Activated CD8-positive, alpha-beta memory T cell treated with anti-CD3 and anti-CD28 coated beads, Interleukin-2, amount 50 U/mL, for 1 hour (primary cell): ENCODE measurements around the gene PLXNB2.
"Not testable (repeated sequence)": the region's sequence is repeated elsewhere in the genome, so short reads cannot be mapped to it uniquely, and the experiment has no call there.

Experiments
- DNase-seq: peaks from one replicate; pipeline ENCODE4 v3.0.0-alpha.2; 2020; ENCODE audit errors: extremely low read depth

Gene PLXNB2, protein sequence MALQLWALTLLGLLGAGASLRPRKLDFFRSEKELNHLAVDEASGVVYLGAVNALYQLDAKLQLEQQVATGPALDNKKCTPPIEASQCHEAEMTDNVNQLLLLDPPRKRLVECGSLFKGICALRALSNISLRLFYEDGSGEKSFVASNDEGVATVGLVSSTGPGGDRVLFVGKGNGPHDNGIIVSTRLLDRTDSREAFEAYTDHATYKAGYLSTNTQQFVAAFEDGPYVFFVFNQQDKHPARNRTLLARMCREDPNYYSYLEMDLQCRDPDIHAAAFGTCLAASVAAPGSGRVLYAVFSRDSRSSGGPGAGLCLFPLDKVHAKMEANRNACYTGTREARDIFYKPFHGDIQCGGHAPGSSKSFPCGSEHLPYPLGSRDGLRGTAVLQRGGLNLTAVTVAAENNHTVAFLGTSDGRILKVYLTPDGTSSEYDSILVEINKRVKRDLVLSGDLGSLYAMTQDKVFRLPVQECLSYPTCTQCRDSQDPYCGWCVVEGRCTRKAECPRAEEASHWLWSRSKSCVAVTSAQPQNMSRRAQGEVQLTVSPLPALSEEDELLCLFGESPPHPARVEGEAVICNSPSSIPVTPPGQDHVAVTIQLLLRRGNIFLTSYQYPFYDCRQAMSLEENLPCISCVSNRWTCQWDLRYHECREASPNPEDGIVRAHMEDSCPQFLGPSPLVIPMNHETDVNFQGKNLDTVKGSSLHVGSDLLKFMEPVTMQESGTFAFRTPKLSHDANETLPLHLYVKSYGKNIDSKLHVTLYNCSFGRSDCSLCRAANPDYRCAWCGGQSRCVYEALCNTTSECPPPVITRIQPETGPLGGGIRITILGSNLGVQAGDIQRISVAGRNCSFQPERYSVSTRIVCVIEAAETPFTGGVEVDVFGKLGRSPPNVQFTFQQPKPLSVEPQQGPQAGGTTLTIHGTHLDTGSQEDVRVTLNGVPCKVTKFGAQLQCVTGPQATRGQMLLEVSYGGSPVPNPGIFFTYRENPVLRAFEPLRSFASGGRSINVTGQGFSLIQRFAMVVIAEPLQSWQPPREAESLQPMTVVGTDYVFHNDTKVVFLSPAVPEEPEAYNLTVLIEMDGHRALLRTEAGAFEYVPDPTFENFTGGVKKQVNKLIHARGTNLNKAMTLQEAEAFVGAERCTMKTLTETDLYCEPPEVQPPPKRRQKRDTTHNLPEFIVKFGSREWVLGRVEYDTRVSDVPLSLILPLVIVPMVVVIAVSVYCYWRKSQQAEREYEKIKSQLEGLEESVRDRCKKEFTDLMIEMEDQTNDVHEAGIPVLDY (N-terminal part only)

DNA sequence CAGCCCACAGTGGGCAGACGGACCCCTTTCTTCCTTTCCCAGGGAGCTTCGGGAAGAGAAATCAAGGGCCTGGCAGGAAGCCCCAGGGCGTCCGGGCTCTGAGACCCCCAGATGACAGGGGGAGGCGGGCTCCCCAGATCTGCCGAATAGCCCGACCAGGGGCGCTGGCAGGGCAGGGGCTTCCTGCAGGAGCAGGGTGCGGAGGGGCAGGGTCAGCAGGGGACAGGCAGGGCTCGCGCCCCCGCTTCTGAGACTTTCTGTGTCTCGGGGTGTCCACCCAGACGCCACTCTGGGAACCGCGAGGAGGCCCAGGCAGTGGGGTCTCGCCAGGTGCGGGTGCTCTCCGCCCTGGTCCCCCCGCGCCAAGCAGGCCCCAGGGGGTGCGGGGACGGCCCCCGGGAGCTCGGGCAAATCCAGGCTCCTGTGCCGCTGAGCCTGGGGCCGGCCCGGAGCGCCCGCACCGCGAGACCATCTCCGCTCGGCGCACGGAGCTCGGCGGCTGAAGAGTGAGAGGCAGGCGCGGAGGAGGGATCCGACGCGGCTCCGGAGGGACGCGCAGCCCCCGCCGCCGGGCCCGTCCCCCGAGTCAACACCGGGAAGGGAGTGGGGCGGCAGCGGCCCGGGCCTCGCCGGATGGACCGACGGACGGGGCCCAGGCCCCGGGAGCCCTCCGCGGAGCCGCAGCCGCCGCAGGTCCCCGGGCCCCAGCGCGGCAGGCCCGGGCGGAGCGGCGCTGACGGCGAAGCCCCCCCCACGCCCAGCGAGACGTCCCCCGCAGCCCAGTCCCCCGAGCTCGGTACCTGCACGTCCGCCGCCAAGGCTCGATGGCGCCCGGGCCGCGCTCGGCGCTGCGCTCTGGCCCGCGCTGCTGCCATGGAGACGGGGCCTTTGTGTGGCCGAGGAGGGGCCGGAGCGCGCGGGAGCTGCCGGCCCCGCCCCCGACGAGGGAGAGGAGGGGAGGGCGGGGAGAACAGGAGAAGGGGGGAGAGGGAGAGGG lies at the start of gene PLXNB2:
Gene PLXNB2 (minus strand): TSS at position 894 of the 997 bp plus-strand sequence. CDS start 17,062 bp downstream, outside the sequence.
- no peak for DNase-seq

DNA sequence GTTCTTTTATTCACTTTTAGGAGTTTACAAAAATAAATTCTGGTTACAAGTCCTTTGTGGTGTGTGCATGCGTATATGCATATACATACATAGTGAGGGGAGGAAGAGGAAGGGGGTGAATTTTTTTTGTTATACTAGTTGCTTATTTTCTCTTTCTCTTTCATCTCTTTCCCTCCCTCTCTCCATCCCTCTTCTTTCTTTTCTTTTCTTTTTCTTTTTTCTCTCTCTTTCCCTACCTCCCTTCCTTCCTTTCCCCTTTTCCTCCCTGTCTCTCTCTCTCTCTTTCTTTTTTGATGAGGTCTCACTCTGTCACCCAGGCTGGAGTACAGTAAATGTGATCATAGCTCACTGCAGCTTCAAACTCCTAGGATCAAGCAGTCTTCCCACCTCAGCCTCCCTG lies 49.8 kb upstream of the PLXNB2 start:
- DNase-seq, result no peak

DNA sequence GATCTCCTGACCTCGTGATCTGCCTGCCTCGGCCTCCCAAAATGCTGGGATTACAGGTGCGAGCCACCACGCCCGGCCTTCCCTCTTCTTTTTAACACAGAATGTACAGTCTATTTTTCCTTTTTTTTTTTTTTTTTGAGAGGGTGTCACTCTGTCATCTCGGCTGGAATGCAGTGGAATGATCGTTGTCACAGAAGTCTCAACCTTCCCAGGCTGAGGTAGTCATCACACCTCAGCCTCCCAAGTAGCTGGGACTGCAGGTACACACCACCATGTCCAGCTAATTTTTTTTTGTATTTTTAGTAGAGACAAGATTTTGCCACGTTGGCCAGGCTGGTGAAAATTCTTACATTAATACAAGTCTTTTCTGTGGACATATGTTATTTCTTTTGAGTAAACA lies 48.7 kb upstream of the PLXNB2 start:
- no peak for DNase-seq

DNA sequence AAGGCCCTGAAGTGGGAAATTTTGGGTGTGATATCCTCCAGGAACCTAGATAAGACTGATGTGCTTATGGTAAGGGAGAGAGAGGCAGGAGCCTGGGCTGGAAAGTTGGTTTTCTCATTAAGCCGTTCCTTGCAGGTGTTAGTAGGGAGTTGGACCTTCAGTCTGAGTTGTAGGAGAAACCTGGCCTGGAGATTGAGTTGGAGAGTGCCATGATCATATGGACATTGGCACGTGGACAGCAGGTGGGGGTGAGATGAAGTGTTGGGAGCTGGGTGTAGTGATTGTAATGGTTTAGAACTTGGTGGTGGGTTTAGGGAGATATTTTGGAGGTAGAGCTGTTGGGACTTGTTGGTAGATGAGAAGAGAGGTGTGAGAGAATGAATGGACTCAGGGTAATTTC lies 40.6 kb upstream of the PLXNB2 start:
- no peak for DNase-seq

DNA sequence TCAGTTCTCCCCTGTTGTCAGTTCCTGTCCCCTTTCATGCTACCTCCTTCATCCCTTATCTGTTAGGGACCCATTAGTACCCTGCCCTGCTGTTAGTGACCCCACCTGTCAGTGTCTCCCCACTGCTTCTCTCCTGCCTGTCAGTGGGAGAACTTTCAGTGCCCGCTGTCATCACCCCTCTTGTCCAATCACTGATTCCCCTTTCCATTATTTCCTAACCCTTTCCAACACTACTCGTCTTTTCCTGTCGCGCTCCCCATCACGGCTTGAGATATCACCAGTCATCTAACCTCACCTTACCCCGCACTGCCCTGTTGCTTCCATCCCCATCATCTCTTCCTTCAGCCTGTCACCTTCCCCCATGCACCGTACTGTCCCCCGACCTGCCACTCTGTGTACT lies 39.7 kb upstream of the PLXNB2 start:
- DNase-seq, result no peak

DNA sequence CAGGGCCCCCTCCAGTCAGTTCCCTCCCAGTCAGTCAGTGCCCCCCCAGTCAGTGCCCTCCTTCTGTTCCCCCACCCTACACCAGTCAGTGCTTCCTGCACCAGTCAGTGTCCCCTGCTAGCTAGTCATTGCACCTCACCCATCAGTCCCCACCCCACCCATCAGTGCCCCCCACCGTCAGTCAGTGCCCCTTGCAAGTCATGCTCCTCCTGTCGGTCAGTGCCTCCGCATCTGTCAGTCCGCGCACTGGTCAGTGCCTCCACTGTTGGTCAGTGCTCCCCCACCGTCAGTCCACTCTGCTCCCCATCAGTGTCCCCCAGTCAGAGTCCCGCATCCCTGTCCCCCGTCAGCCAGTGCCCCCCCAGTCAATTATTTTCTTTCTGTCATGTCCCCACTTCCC lies 39.0 kb upstream of the PLXNB2 start:
- DNase-seq, result no peak

DNA sequence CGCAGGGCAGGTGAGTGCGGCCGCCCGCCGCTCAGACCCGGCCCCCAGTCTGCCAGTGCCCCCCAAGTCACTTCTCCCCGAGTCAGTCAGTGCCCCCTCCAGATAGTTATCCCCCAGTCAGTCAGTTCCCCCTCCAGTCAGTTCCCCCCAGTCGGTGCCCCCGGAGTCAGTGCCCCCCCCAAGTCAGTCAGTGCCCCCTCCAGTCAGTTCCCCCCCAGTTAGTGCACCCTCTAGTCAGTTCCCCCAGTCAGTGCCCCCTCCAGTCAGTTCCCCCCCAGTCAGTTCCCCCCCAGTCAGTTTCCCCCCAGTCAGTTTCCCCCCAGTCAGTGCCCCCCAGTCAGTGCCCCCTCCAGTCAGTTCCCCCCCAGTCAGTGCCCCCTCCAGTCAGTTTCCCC lies 36.1 kb upstream of the PLXNB2 start:
- DNase-seq, result no peak

DNA sequence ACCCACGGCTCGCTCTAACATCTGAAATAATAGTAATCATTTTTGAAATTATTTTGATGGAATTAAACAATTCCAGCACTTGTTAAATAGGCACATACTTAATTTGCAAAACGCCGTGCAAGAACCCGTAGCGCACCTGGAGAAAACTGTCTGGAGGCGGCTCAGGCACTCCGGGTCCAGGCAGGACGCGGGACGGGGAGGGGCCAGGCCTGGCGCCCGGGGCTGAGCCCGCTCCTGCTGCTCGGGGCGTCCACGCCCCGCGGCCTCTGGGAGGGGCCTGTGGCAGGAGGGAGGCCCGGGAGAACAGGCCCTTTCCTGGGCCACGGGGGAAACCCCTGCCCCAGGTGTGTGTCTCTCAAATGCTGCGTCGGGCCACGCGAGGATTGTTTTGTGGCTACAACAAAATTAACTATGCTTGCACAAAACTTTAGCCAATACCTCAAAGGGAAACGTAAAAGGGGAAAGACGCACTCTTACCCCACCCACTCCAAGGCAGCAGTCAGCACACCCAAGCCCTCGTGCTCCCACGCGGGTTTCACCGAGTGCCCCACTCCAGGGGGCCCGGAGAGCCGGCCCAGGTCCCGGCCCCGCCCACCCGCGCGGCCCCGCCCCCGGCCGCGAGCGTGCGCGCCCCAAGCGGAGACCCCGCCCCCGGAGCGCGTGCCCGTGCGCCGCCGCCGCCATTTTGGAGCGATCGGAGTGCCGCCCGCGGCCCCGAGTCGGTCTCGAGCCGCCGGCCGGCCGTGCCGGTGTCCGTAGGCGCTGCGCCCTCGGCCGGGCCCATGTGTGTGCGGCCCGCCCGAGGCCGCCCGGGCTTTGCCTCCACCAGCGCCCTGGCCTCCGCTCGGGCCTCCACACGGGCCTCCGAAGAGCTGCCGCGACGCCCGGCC lies 35.5 kb upstream of the PLXNB2 start, which contains the start of gene PPP6R2:
Gene PPP6R2 (plus strand): TSS at position 677 of the 890 bp plus-strand sequence. CDS start 50,582 bp downstream, outside the sequence.
- DNase-seq, result peak; percentile 41

DNA sequence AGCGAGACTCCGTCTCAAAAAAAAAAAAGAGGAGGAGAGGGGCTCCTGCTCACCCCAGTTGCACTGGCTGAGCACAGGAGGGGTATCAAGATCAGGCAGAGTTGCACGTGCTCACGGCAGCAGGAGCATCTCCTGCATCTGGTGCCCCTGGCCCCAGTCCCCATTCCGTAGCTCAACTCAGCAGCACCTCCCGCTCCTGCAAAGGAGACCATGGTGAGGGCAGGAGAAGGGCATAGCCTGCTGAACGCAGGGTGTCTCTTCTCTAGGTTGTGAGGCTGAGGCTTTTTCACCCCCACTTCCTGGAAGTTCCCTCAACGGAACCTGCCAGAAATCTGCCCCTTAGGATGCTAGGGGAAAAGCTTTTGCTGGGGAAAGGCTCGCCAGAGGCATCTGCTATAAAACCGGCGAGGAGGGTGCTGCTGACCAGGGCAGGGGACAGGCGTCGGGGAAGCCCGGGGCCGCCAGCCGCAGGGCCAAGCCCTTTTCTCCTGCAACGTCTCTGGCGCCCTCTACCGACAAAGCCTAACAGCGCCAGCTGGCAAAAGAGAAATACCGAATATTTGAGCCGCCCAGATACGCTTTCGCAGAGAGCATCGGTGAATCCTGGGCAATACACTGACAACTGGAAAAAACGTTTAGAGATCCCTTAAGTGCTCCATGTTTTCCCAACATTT lies 34.7 kb upstream of the PLXNB2 start:
- peak; percentile 65 for DNase-seq

DNA sequence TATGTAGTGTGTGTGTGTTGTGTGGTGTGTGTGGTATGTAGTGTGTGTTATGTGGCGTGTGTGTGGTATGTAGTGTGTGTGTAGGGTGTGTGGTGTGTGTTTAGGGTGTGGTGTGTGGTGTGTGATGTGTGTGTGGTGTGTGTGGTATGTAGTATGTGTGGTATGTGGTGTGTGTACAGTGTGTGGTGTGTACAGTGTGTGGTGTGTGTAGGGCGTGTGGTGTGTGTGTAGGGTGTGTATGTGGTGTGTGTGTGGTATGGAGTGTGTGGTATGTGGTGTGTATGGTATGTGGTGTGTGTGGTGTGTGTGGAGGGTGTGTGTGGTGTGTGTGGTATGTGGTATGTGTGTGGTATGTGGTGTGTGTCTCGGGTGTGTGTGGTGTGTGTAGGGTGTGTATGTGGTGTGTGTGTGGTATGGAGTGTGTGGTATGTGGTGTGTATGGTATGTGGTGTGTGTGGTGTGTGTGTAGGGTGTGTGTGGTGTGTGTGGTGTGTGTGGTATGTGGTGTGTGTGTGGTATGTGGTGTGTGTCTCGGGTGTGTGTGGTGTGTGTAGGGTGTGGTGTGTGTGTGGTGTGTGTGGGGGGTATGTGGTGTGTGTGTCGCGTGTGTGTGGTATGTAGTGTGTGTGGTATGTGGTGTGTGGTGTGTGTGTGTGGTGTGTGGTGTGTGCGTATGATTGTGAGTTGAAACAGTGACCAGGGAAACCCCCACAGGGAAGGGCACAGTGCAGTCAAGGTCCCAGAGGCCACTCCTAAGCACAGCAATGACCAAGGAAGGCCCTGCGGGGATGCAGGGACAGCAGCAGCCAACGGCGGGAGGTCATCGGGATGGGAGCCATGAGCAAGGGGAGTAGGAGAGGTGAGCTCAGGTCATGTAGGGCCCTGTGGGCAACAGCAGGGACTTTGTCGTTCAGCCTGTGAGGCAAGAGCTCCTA lies 32.8 kb upstream of the PLXNB2 start:
- DNase-seq, result no peak

DNA sequence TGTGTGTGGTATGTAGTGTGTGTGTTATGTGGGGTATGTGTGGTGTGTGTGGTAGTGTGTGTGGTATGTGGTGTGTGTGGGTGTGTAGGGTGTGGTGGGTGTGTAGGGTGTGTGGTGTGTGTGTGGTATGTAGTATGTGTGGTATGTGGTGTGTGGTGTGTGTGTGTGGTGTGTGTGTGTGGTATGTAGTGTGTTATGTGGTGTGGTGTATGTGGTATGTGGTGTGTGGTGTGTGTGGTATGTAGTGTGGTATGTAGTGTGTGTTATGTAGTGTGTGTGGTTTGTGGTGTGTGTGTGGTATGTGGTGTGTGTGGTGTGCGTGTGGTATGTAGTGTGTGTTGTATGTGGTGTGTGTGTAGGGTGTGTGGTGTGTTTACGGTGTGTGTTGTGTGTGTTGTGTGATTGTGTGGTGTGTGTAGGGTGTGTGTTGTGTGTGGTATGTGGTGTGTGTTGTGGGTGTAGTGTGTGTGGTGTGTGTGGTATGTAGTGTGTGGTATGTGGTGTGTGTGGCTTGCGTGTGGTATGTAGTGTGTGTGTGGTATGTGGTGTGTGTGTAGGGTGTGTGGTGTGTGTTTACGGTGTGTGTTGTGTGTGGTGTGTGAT lies 31.5 kb upstream of the PLXNB2 start:
- no peak for DNase-seq

DNA sequence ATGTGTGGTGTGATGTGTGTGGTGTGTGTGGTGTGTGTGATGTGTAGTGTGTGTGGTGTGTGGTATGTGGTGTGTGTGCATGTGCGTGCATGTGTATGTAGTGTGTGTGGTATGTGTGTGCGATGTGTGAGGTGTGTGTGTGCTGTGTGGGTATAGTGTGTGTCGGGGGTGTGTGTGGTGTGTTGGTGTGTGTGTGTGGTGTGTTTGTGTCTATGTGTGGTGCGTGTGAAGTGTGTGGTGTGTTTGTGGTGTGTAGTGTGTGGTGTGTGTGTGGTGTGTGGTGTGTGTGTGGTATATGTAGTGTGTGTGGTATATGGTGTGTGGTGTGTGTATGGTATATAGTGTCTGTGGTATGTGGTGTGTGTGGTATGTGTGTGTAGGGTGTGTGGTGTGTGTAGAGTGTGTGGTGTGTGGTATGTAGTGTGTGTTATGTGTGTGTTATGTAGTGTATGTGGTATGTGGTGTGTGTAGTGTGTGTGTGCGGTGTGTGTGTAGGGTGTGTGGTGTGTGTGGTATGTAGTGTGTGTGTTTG lies 30.7 kb upstream of the PLXNB2 start:
- DNase-seq, result no peak

DNA sequence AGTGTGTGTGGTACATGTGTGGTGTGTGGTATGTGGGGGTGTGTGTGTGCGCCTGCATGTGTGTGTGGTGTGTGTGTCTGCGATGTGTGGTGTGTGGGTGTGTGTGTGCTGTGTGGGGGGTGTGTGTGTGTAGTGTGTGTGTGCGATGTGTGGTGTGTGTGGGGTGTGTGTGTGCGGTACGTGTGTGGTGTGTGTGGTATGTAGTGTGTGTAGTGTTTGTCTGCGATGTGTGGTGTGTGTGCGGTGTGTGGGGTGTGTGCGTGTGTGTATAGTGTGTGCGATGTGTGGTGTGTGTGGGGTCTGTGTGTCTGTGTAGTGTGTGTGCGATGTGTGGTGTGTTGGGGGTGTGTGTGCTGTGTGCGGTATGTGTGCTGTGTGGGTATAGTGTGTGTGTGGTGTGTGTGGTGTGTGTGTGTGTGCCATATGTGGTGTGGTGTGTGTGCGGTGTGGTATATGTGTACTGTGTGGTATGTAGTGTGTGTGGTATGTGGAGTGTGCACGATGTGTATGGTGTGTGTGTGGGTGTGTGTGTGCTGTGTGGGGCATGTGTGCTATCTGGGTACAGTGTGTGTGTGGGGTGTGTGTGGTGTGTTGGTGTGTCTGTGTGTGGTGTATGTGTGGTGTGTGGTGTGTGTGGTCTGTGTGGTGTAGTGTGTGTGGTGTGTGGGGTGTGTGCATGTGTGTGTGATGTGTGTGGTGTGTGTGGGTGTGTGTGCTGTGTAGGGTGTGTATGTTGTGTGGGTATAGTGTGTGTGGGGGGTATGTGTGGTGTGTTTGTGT lies 30.0 kb upstream of the PLXNB2 start:
- no peak for DNase-seq

DNA sequence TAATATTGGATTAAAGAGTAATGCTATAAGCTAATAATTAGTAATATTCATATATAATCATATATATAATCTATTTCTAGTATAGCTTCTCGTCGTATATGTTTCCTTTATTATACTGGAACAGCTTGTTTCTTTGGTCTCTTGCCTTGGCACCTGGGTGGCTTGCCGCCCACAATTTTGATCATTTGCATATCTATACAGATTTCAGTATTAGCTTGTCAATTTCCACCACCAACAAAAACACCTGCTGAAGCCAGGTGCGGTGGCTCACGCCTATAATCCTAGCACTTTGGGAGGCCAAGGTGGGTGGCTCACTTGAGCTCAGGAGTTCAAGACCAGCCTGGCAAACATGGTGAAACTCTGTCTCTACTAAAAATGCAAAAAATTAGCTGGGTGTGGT lies 27.0 kb upstream of the PLXNB2 start:
- DNase-seq, result not testable (repeated sequence)

DNA sequence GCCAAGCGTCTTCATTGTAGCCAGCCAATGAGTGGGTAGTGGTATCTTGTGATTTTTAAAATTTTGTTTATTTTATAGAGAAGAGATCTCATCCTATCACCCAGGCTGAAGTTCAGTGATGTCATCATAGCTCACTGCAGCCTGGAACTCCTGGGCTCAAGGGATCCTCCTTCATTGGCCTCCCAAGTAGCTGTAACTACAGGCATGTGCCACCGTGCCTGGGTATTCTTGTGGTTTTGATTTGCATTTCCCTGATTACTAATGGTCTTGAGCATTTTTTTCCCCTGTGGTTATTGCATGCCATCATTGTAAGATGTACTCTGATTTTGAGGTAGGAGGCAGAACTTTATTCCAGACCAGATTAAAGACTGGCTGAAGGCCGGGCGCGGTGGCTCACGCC lies 21.8 kb upstream of the PLXNB2 start:
- DNase-seq, result no peak

DNA sequence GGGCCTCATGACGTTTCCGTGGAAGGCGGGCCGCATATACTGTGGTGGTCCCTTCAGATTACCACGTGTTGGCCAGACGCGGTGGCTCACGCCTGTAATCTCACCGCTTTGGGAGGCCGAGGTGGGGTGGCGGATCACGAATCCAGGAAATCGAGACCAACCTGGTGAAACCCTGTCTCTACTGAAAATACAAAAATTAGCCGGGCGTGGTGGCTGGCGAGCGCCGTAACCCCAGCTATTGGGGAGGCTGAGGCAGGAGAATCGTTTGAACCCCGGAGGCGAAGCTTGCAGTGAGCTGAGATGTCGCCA lies 20.2 kb upstream of the PLXNB2 start:
- no peak for DNase-seq
